Measurements from ENCODE around the gene WHAMM.

DNA sequence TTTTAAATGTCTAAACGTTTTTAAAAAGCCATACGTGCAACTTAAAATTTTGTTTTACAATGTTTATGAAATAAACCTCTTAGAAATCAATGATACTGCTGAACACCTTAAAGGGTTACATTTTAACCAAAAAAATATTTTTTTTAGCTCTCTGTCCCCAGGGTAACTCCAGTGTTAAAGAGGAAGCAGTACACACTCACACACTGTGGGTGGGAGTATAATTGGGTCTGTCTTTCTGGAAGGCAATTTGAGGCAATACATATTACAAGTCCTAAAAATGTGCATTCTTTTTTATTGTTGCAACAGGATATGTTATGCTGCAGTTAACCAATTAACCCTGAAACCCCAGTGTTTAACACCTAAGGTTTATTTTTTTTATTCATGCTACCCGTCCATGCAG, 34.1 kb downstream of the WHAMM start:
- TF ChIP-seq CTCF (IDR thresholded peaks at IDR 0.05) (no peak), POLR2A (IDR thresholded peaks at IDR 0.05) (no peak)
